K562 (cell line): ENCODE results near the gene RFESD. TPM values are rescaled to one million over a fixed set of nuclear protein-coding genes. Genes with fewer than 3 reads are reported as not detected.
"Not testable (repeated sequence)": the region's sequence is repeated elsewhere in the genome, so short reads cannot be mapped to it uniquely, and the experiment has no call there.

Experiments
- FOXA3 ChIP-seq, 2 experiments: fragments of 450-650 bp in 1 of 2; sonication (generic) in 1 of 2; formaldehyde crosslinking; IDR thresholded peaks in 1 of 2; conservative IDR thresholded peaks in 1 of 2; 2 replicates each; pipeline versions ENCODE4 v1.4.0 to v1.8.0; 2020 to 2022; ENCODE audit warnings: mild to moderate bottlenecking in 2 of 2, missing genetic modification reagents in 1 of 2
- MLLT1 ChIP-seq, 2 experiments: fragments of 450-650 bp; IDR thresholded peaks; 2 replicates each; pipeline ENCODE4 v1.6.1; 2016
- TAL1 ChIP-seq: fragments of 450-650 bp; IDR thresholded peaks from 2 replicates; pipeline ENCODE4 v1.6.1; 2016; ENCODE audit warnings: mild to moderate bottlenecking
- ZBTB26 ChIP-seq: fragments of 450-650 bp; formaldehyde crosslinking; IDR thresholded peaks from 2 replicates; pipeline ENCODE4 v1.4.0; 2022; ENCODE audit warnings: missing genetic modification characterization
- ZNF212 ChIP-seq: fragments of 450-650 bp; formaldehyde crosslinking; IDR thresholded peaks from 2 replicates; pipeline ENCODE4 v1.4.0; 2020; ENCODE audit warnings: mild to moderate bottlenecking
- ZNF41 ChIP-seq: fragments of 250-450 bp; sonication (Bioruptor Pico); conservative IDR thresholded peaks from 2 replicates; pipeline ENCODE4 v1.4.0; 2020; ENCODE audit warnings: mild to moderate bottlenecking
- ZNF445 ChIP-seq: fragments of 250-450 bp; sonication (Bioruptor Pico); IDR thresholded peaks from 2 replicates; pipeline ENCODE4 v1.4.0; 2020; ENCODE audit warnings: low read depth, mild to moderate bottlenecking, moderate library complexity
- polyA plus RNA-seq, 8 experiments: library from polyadenylated mRNA; depleted of rRNA in 4 of 8; stranded (reverse) in 5 of 8; unstranded in 3 of 8; fragments of >200 nt; fragmentation: Nextera tagmentation in 2 of 8; fragmentation: Illumina TruSeq in 1 of 8; extraction: Ambion mirVana in 2 of 8; extraction: Trizol in 1 of 8; gene quantifications; 2 replicates each; pipeline versions ENCODE4 v1.2.1 to v1.2.3, GENCODE V29; 2011 to 2014; ENCODE audit warnings: inconsistent platforms in 1 of 8, missing spikeins in 1 of 8
- total RNA-seq, 7 experiments: library from RNA; depleted of rRNA in 6 of 7; stranded (reverse); fragments of >200 nt in 6 of 7; fragmentation: Illumina TruSeq in 2 of 7; extraction: Trizol in 2 of 7; gene quantifications; 2 replicates each; pipeline versions ENCODE4 v1.2.1 to v1.2.3, GENCODE V29; 2011 to 2021; ENCODE audit warnings: low replicate concordance in 1 of 7
- TF ChIP-seq, protein P1 (sequence below), 2 experiments: IDR thresholded peaks in 1 of 2; conservative IDR thresholded peaks in 1 of 2; 2 replicates each; pipeline ENCODE4 v1.6.1; 2016; ENCODE audit warnings: low read depth in 2 of 2, mild to moderate bottlenecking in 1 of 2, missing compliant biosample characterization in 1 of 2, missing genetic modification characterization in 1 of 2, moderate library complexity in 1 of 2
- TF ChIP-seq, protein P2 (sequence below): fragments of 450-650 bp; conservative IDR thresholded peaks from 2 replicates; pipeline ENCODE4 v1.6.1; 2016; ENCODE audit warnings: missing genetic modification characterization, low read depth, mild to moderate bottlenecking, missing compliant biosample characterization, moderate library complexity

RFESD gene
- total and polyA plus RNA-seq, 9 of the 15 experiments (the other 6 are each of a cell fraction or from before 2014, with no cell fraction given) = 62.3 to 600 (median 140) TPM

DNA sequence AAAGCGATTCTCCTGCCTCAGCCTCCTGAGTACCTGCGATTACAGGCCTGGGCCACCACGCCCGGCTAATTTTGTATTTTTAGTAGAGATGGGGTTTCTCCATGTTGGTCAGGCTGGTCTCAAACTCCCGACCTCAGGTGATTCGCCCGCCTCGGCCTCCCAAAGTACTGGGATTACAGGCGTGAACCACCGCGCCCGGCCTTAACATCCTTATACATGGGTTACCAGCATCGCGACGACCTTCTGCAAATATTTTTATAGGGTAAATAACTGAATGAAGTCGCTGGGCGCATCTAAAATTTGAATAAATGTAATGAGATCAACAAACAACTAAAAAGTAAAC lies 380 bp upstream of the RFESD start (continued):
- TF ChIP-seq, protein P1, sequence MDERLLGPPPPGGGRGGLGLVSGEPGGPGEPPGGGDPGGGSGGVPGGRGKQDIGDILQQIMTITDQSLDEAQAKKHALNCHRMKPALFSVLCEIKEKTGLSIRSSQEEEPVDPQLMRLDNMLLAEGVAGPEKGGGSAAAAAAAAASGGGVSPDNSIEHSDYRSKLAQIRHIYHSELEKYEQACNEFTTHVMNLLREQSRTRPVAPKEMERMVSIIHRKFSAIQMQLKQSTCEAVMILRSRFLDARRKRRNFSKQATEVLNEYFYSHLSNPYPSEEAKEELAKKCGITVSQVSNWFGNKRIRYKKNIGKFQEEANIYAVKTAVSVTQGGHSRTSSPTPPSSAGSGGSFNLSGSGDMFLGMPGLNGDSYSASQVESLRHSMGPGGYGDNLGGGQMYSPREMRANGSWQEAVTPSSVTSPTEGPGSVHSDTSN (CRISPR knock-in tag; IDR thresholded peaks at IDR 0.05; ENCODE audit: low read depth) = not testable (repeated sequence)
- TF ChIP-seq, protein P1 (tag; conservative IDR thresholded peaks at IDR 0.05; ENCODE audit: low read depth) = 0 out of 2 replicates have a peak, but pooled peaks have one; percentile 9
- TF ChIP-seq ZNF445 (CRISPR knock-in tag) (0 out of 2 replicates have a peak, but pooled peaks have one; percentile 58), ZNF212 (CRISPR knock-in tag) (peak; percentile 70; the same call in 1 of the 2 replicates), MLLT1 (IDR thresholded peaks at IDR 0.05) (peak in 1 of 2 experiments; percentile 81; a peak in 2 of 4 replicates), ZNF41 (CRISPR knock-in tag) (0 out of 2 replicates have a peak, but pooled peaks have one; percentile 40), FOXA3 (CRISPR knock-in tag; conservative IDR thresholded peaks at IDR 0.05 in 1 of 2, IDR thresholded peaks at IDR 0.05 in 1 of 2) (0 out of 4 replicates have a peak, but pooled peaks of 1 of the 2 experiments have one; percentile 18), ZBTB26 (0 out of 2 replicates have a peak, but pooled peaks have one; percentile 28), TAL1 (0 out of 2 replicates have a peak, but pooled peaks have one; percentile 0)
- TF ChIP-seq, protein P2, sequence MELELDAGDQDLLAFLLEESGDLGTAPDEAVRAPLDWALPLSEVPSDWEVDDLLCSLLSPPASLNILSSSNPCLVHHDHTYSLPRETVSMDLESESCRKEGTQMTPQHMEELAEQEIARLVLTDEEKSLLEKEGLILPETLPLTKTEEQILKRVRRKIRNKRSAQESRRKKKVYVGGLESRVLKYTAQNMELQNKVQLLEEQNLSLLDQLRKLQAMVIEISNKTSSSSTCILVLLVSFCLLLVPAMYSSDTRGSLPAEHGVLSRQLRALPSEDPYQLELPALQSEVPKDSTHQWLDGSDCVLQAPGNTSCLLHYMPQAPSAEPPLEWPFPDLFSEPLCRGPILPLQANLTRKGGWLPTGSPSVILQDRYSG (tag) = peak; percentile 55; the same call in 1 of the 2 replicates
